Adipose tissue (tissue), 3 donors: ENCODE results near the gene AK8. TPM values are rescaled to one million over a fixed set of nuclear protein-coding genes. Genes with fewer than 3 reads are reported as not detected.

Experiments
- H3K27ac ChIP-seq: one replicate; pipeline ENCODE4 v1.5.1; 2013; ENCODE audit warnings: low read depth, low read length
- WGBS, 3 donors: extraction: QIAGEN DNeasy Blood & Tissue Kit; methylation state at CpG; one replicate each; pipeline ENCODE4 v1.1.7; 2013; 5-methylcytosine and 5-hydroxymethylcytosine counted together
- polyA plus RNA-seq, 3 donors: library from polyadenylated mRNA; stranded (reverse); fragments of 200-250 nt; gene quantifications; one replicate each; pipeline ENCODE4 v1.2.3, GENCODE V29; 2013
- donor health status: healthy with polysubstance abuse.
- donor health status: Bipolar disorder and iron deficiency.
- donor health status: healthy.

The AK8 gene
- polyA plus RNA-seq, 3 donors: 0.12 to 0.66 TPM; not detected in 1

- WGBS, 3 donors: 89 to 93% (median 91%) methylated on average over 12 of the region's 13 CpGs
- no peak overlapping the region for H3K27ac ChIP-seq
Observed at GRCh38 chr9:132813115-132813771, 64.8 kb downstream of the AK8 start.

- H3K27ac ChIP-seq: no peak overlapping the region
- WGBS, 3 donors: 86 to 90% (median 88%) methylated on average over 6 of the region's 6 CpGs
Observed at GRCh38 chr9:132811985-132812384, 66.1 kb downstream of the AK8 start.

- 61 to 73% (median 68%) methylated on average over 11 of the region's 11 CpGs for WGBS, 3 donors
- H3K27ac ChIP-seq: no peak overlapping the region
Observed at GRCh38 chr9:132810314-132810713, 67.8 kb downstream of the AK8 start.

GRCh38 chr9:132809677-132810271, 68.3 kb downstream of the AK8 start:
- 47 to 73% (median 49%) methylated on average over 11 of the region's 11 CpGs for WGBS, 3 donors
- H3K27ac ChIP-seq: no peak overlapping the region

GRCh38 chr9:132808645-132809044, 69.4 kb downstream of the AK8 start:
- H3K27ac ChIP-seq: no peak overlapping the region
- 78 to 89% (median 88%) methylated on average over 6 of the region's 6 CpGs for WGBS, 3 donors

- no peak overlapping the region for H3K27ac ChIP-seq
- 62 to 77% (median 68%) methylated on average over 13 of the region's 13 CpGs for WGBS, 3 donors
Observed at GRCh38 chr9:132806723-132807421, 71.2 kb downstream of the AK8 start.

- WGBS, 3 donors: 53 to 57% (median 57%) methylated on average over 9 of the region's 9 CpGs
- no peak overlapping the region for H3K27ac ChIP-seq
Observed at GRCh38 chr9:132806306-132806705, 71.8 kb downstream of the AK8 start.

- H3K27ac ChIP-seq: no peak overlapping the region
- WGBS, 3 donors: 57 to 75% (median 58%) methylated on average over 20 of the region's 20 CpGs
Observed at GRCh38 chr9:132804576-132805295, 73.3 kb downstream of the AK8 start.

GRCh38 chr9:132802121-132802795, 75.8 kb downstream of the AK8 start:
- no peak overlapping the region for H3K27ac ChIP-seq
- 64 to 69% (median 67%) methylated on average over 17 of the region's 17 CpGs for WGBS, 3 donors

- 84 to 93% (median 92%) methylated on average over 4 of the region's 4 CpGs for WGBS, 3 donors
- H3K27ac ChIP-seq: no peak overlapping the region
Observed at GRCh38 chr9:132801659-132802058, 76.4 kb downstream of the AK8 start.

- 17 to 18% (median 17%) methylated on average over 22 of the region's 22 CpGs for WGBS, 3 donors
- no peak overlapping the region for H3K27ac ChIP-seq
Observed at GRCh38 chr9:132800038-132800648, 77.9 kb downstream of the AK8 start.

GRCh38 chr9:132798817-132799790, 79.0 kb downstream of the AK8 start:
- no peak overlapping the region for H3K27ac ChIP-seq
- 50 to 73% (median 56%) methylated on average over 25 to 27 of the region's 27 CpGs for WGBS, 3 donors

- WGBS, 3 donors: 70 to 78% (median 77%) methylated on average over 15 of the region's 15 CpGs
- no peak overlapping the region for H3K27ac ChIP-seq
Observed at GRCh38 chr9:132797861-132798659, 80.0 kb downstream of the AK8 start.

GRCh38 chr9:132795511-132796303, 82.4 kb downstream of the AK8 start:
- 88 to 93% (median 88%) methylated on average over 16 of the region's 16 CpGs for WGBS, 3 donors
- no peak overlapping the region for H3K27ac ChIP-seq

GRCh38 chr9:132794730-132795380, 83.2 kb downstream of the AK8 start:
- WGBS, 3 donors: 26 to 33% (median 27%) methylated on average over 13 of the region's 13 CpGs
- H3K27ac ChIP-seq: no peak overlapping the region
